ENCODE measurements around the gene SRSF1.

DNA sequence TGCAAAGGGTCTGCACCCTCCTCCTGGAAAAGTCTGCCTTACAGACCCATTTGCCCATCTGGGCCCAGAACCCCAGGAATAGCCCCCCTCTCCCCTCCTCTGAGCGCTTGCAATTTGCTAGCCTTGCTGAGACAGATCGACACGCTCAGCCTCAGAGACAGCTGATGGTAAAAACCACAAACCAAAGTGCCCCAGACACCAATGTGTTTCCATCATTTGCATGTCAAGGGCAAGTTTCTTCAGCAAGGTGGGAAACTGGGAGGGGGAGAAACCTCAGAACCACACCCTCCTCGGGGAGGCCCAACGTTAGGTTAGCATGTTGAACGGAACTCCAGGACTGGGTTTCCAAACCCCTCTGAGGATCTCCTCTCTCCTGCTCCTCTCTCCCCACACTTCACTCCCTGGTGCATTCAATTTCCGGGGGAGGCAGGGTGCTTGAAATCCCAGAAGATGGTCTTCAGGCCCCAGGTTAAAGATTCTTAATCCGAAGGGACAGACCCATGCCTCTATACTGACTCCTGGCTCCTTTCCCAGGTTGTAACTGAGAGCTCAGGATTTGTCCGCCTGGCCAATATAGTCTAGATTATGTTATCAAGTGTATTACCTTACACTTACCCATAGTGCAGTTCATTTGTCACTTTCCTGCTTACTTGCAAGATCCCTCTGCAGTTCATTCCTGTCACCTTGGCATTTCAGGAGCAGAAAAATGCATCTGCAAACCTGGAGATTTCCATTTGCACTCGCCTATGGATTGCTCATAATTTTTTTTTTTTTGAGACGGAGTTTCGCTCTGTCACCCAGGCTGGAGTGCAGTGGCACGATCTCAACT lies 50.5 kb downstream of the SRSF1 start:
- TF ChIP-seq, protein P1, sequence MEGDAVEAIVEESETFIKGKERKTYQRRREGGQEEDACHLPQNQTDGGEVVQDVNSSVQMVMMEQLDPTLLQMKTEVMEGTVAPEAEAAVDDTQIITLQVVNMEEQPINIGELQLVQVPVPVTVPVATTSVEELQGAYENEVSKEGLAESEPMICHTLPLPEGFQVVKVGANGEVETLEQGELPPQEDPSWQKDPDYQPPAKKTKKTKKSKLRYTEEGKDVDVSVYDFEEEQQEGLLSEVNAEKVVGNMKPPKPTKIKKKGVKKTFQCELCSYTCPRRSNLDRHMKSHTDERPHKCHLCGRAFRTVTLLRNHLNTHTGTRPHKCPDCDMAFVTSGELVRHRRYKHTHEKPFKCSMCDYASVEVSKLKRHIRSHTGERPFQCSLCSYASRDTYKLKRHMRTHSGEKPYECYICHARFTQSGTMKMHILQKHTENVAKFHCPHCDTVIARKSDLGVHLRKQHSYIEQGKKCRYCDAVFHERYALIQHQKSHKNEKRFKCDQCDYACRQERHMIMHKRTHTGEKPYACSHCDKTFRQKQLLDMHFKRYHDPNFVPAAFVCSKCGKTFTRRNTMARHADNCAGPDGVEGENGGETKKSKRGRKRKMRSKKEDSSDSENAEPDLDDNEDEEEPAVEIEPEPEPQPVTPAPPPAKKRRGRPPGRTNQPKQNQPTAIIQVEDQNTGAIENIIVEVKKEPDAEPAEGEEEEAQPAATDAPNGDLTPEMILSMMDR (IDR thresholded peaks at IDR 0.05; ENCODE audit: low read depth, low read length) = no peak
- TF ChIP-seq EZH2phosphoT487 (IDR thresholded peaks at IDR 0.05; ENCODE audit: low read depth) = no peak
